HCEC 1CT (cell line): ENCODE data around the gene SREBF1.

Source experiments
- DNase-seq: peaks from one replicate; pipeline ENCODE4 v3.0.0-alpha.2; 2017

SREBF1 gene

GRCh38 chr17:17792037-17792550, 44.7 kb downstream of the SREBF1 start:
- DNase-seq = no peak

DNA sequence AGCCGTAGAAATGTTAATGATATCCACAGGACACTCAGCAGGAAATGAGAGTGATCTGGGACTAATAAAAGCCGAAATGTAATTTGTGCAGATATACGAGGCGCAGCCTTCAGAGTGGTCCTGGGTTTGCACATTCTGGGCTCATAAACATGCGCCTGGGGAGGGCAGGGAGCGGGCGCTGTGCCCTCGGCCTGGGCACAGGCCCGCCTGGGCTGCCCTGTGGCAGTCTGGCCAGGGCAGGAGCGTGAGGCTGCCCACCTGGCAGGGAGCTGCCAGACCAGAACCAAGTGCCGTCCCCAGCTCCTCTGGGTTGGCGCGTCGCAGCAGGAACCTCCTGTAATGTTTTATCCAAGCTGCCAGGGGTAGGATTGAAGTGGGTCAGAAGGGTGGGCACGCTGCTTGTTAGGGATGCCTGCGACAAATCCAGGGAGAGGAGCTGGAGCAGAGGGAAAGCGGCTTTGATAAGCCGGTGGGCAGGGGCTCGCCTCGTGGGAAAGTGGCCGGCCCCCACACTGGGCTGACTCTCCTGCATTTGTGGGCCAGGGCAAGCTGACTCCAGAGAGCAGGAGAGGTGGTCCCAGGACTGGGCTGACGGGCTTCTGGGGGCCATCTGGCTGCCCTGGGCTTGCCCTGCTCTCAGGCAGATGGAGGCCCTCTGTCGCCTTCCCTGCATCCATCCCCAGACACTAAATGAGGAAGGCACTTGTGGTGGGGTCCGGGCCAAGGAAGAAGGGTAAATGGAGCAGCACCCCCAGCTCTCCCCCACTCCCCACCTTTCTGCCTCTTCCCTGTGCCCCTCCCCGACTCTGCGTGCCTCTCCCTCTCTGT, 45.9 kb downstream of the SREBF1 start:
- DNase-seq = no peak

DNA sequence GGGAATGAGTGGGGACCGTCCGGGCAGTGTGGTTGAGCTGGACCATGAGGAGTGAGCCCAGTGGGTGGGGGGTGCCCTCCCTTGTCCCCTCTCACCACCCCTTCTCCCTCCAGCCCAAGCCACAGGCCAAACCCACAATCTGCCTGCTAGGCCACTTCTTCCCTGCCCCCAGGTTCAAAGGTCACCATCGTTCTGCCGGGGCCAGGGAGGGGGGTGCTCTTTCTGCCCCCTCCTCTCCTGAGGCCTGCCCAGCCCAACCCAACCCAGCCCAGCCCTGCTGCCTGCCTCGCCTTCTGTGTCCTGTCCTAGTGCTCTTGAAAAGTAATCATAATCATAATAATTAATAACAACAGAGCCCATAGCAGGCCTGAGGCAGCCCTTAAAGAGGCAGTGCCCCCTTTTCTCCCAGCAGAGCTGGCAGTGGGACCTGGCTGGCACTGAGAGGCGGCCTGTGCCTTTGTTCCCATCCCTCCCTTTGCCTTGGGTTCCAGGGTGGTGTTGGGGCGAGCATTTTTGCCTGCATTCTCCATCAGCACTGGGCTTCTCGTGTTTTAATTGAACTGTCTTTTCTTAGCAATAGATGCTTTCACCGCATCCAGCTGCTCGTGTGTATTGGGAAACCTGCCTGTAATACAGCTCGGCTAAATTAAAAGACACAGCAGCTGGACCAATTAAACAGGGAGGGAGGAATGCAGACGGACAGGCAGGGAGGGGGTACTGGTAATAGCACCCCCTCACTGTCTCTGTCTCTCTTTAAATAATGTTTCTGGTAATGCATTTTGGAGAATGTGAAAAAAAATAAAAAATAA, 46.8 kb downstream of the SREBF1 start:
- DNase-seq = no peak

DNA sequence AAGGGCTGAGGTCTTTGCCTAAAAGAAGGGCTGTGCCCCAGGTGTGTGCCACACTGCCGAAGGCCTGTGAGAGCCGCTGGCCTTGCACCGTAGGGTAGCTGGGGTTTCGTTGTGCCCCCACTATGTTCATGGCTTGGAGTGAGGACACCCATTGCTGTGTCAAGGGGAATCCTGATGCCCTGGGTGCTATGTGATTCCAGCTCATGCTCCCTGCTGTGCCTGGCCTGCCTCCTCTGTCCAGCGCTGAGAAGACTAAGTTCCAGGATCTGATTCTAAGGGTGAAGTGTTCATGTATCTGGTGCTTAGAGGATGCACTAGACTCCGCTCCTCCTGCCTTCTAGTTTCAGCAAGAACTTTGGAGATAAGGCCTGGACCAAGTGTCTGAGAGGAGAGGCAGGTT, 47.4 kb downstream of the SREBF1 start:
- DNase-seq = no peak

DNA sequence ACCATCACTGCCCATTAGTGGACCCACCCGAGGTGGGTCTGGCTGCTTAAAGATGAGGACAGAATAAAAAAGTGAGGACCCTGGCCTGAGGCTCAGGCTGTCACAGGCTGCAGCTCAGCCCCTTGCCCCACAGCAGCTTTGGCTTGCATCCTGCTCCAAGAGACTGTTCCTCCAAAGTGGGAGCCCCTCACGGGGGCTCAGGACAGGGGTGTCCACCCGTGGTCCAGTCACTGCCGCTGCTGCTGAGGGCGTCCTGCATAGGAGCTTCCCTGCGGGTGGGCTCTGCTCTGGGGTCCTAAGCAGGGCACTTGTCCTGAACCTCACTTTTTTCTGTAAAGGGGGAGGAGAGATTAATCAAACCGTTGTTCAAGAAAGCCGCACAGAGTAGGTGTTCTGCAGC, 47.8 kb downstream of the SREBF1 start:
- DNase-seq = no peak

DNA sequence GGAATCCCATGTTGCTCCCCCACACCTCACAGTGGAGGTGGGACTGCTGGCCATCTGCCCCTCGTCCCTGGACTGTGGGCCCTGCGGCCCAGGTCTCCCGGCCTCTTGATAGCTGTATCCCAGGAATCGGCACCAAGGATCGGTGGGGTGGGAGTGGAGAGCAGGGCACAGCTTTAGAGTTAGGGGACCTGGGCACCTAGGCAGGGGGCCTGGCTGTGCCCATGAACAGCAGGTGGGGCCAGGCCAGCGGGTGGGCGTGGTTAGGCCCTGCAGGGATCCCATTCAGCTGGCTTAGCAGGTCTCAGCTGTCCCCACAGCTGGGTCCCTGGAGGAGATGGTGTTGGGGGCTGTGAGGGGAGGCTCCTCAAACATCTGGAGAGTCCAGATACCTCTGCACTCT, 49.2 kb downstream of the SREBF1 start:
- no peak for DNase-seq

- no peak for DNase-seq
These were observed 49.8 kb downstream of the SREBF1 start for GRCh38 chr17:17786998-17787397.

- no peak for DNase-seq
These were observed 51.4 kb downstream of the SREBF1 start for GRCh38 chr17:17785407-17785806.

- no peak for DNase-seq
These were observed 52.0 kb downstream of the SREBF1 start for GRCh38 chr17:17784657-17785267.

DNA sequence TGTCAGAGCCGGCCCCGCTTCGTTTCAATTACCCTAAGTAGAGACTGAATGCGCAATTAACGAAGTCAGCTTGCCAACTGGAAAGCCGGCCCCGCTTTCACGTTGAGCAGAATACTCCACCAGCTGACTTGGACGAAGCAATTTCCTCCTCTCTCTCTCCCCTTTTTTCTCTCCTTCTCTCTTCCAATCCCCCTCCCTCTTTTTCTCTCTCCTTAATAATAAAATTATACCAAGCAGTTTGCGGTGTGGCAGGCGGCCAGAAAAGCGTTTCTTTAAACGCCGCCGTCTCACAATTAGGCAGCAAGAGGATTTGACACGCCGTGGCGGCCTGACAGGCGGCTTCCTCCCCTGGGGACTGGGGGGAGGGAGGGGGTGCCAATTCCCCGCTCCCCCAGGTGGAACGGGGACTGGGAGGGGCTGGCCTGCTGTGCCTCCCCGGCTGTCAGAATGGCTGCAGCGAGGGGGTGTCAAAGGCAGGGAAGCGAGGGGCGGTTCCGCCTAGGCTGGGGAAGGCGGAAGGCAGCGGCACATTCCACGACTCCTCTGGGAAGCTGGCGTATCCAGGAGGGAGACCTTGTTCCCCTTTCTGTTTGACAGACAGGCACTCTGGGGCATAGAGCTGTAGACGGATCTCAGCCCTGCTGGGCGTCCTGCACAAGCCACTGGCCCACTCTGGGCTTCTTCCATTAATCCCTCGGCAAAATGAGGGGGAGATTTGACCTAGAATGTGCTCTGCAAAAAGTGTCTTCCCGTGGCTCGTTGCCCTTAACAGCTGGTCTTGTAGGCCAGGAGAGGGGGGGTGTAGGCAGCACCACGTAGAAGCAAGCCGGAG, 52.7 kb downstream of the SREBF1 start:
- no peak for DNase-seq

DNA sequence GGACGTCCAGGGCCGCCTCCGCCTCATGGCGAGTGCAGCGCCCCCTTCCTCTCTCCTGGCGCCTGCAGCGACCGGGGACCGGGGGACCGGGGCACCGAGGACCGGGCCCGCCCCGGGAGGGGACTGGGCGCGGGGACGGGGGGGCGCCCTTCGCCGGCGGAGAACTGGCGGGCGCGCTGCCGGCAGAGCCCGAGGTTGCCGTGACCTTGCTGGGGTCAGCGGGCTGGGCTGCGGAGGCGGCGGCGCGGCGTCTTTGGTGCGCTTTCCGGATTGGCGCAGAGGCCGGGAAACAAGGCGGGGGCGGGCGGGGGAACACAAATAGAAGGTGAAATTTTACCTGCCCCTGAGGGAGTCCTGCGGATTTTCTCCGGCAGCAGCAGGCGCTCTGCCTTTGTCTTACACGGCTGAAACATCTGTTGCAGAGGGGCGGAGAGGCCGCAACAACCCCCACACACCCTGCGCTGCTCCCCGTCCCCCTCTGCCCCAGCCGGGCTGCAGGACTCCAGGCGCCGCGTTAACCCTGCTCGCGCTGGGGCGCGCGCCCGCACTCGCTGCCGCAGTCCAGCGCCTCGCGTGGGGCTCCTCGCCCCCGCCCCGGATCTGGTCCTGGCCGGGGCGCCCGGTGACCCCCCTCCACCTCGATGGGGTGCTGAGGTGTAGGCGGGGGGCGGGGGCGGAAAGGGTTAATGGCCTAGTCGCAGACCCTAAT, 53.5 kb downstream of the SREBF1 start:
- no peak for DNase-seq

DNA sequence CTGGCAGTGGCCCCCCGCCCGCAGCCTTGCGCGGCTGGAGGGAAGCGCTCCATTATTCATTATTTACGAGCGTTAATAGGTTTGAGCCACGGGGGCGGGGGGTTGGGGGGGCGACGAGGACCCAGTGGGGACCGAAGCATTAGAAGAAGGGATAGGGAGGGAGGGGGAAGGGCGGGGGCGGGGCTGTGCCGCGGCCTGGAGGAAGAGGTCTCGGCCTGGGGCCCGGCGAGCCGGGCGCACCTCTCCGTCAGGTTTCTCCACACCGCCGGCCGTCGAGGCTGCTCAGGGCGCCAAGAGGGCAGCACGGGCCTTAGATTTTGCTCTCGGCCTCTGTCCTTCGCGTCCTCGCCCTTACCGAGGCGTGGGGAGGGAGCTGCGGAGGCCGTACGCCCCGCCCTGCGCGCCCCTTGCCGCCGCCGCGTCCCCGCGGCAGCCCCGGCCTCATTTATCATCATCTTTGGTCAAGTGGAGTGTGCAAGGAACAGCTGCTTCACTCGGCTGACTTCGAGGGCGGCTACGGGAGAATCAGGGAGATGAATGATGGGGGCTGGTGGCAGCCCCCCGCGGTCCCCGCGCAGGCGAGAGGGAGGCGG, 54.2 kb downstream of the SREBF1 start:
- DNase-seq = no peak

DNA sequence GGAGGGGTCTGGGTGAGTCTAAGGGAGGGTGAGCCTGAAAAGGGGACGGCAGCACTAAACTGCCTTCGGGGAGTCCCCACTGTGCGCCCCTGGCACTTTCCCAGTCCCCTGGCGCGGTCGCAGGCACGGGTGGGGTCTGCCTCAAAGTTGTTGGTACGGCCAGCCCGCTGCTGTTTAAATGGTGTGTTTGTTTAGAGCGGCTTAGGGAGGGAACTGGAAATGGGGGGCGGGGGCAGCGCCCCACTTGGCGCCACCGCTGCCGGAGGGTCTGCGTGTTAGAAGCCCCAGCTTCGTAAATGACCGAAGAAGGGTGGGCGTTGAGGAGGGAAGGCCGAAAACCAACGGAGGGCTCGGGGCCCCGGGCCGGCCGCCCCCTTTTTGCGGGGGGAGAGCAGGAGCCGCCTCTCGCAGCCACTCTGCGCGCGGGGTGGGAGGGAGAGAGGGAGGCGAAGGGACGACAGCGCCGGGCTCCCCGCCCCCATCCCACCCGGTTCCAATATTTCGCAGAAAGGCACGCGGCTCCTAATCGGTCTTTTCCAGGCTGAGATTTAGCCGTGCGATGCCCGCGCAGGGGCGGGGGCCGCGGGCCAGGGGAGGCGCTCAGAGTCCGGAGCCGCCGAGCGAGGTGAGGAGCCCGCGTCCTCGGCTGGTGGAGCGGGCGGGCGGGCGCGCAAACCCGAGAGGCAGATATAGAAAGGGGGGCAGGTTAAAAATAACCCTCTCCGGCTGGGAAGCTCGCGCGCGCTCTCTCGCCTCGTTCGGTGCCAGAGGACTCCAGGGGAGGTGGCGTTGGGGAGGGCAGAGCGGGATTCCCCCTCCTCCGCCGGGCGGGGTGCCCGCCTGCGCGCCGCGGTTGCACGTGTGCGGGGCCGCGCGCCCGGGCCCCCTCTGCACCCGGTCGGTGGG, 54.9 kb downstream of the SREBF1 start:
- peak; percentile 29 for DNase-seq

- DNase-seq = no peak
These were observed 55.7 kb downstream of the SREBF1 start for GRCh38 chr17:17780922-17781590.

DNA sequence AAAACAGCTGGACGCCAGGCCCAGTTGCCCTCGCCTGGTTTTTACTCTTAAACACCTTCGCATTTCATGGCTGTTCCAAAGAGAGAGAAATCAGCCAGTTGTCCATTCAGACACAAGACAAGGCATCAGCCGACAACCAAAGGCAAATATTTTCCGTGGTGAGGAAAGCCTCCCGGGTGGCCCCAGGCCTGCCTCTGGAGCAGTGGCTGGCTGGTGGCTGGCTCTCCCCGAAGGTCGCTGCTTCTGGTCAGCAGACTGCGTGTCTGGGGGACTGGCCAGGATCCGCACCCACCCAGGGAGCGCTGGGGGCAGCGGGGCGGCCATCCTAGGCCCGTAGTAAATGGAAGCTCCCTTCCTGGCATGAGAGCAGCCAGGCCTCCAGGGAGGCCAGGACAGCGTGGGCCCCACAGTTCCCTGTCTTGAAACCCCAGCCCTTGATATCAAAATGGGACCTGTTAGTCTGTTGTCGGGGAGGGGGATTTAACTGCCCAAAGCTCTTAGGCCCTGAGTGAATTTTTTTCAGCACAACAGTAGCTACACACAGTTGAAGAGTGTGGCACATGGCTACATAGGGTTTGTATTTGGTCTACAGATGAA, 57.7 kb downstream of the SREBF1 start:
- no peak for DNase-seq

DNA sequence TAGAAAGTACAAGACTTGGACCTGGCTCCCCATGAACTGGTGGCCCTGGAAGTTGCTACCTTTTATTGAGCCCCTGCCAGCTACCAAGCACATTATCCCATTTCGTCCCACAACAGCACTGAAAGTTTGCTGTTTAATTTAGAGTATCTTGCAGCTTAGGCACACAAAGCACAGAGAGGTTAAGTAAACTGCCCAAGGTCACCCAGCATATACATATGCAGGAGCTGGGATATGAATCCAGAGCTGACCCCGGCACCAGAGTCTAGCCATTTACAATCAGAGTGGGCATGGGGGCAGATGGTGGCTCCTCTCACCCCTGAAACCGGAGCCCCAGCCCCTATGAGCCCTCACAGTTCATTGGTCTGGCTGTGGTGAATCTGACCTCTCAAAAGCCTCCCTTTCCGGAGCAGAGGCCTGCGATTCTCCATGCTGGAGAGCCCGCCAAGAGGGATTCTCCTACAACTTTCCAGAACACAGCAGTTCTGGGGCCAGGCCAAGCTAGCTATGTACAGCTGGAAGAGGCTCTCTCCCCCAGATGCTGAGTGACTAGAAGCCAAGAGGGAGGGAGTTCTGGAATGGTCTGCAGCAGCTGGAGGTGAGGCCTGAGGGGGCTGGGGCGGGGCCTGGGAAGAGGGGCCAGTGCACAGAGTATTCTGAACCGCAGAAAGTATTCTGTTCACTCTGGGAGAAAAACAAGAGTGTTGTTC, 58.3 kb downstream of the SREBF1 start:
- no peak for DNase-seq

GRCh38 chr17:17776889-17777288, 59.9 kb downstream of the SREBF1 start:
- no peak for DNase-seq

DNA sequence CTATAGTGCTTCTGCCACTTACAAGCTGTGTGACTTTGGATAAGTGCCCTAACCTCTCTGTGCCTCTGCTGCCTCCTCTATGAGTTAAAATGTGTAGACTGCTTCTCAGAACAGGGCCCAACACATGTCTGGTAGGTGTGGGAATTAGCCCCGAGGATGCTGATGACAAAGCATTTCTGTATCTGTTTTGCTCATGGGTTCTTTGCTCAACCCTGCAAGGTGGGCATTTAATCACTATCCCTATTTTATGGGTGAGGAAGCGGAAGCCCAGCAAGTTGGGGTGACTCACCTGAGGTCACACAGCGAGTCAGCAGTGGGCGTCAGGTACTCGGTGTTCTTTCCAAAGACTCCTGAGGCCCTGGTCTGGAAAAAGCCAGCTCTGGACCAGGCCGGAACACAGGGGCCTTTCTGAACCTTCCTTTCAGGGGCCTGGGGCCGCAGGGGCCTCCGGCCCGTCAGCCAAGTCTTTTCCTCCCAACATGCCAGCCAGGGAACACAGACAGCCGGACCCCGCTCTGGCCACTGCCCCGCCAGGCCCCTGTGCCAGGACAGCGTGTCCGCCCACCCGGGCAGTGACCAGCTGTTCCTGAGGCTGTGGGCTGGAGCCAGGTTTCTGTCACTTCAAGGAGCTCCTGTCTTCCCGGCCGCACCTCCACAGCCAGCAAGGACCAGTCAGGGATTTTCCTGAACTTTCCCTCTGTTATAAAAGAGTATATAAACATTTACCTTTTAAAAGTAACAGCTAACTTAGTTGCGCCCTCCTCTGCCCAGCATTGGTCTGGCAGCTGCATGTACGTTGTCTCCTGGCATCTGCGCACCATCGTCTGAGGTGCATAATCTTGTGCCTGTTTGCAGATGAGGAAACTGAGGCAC, 62.5 kb downstream of the SREBF1 start:
- no peak for DNase-seq
